ENCODE data around the gene KRTAP20-4. TPM values are rescaled to one million over a fixed set of nuclear protein-coding genes. Genes with fewer than 3 reads are reported as not detected.

Gene KRTAP20-4
- total RNA-seq, 2 experiments from 2014 or later: not detected

GRCh38 chr21:30642564-30642963, 22.1 kb downstream of the KRTAP20-4 start, which contains the start of gene KRTAP20-3:
KRTAP20-3 (plus strand) TSS chr21:30642864.
- TF ChIP-seq EZH2phosphoT487 (IDR thresholded peaks at IDR 0.05; ENCODE audit: borderline replicate concordance, low read depth, low read length) (no peak), CTCF (conservative IDR thresholded peaks at IDR 0.05; ENCODE audit: low read length) (no peak)
- ChIA-PET CTCF (ENCODE audit: unreplicated experiment) (no interaction called here), POLR2A (no interaction called here)
- no peak within 1 kb of the TSS for H3K4me3 ChIP-seq (ENCODE audit: low read depth, low read length, poor library complexity, severe bottlenecking)
- no peak within 1 kb of the TSS for H3K4me2 ChIP-seq (ENCODE audit: low read length)
- H2AFZ ChIP-seq (ENCODE audit: low read length): no peak within 1 kb of the TSS
- no peak for DNase-seq (ENCODE audit: low spot score)
- no peaks in the 10 kb centered on the region for H3K4me1 ChIP-seq (ENCODE audit: insufficient read depth, low read length, poor library complexity, severe bottlenecking)
- H4K20me1 ChIP-seq (ENCODE audit: insufficient read depth, low read length): no peaks in the 10 kb centered on the region
- no peak within 1 kb of the TSS for H3K27ac ChIP-seq (ENCODE audit: low read depth, low read length, poor library complexity, severe bottlenecking)
- no peaks in the 10 kb centered on the region for H3K9me3 ChIP-seq (ENCODE audit: low read length)
- intact Hi-C loops (cut with micrococcal nuclease; ENCODE audit: unreplicated experiment): no loop called here
- no TSS peak for BruUV-seq (replicated peaks)
- H3K36me3 ChIP-seq (ENCODE audit: insufficient read depth, low read length): no peaks in the 10 kb centered on the region
- no peaks in the 10 kb centered on the region for H3K79me2 ChIP-seq (ENCODE audit: insufficient read depth, low read depth, low read length)
- H3K9me2 ChIP-seq (ENCODE audit: insufficient read depth, low read length): no peaks in the 10 kb centered on the region

GRCh38 chr21:30646904-30647414, 26.5 kb downstream of the KRTAP20-4 start:
- Histone ChIP-seq H3K4me3 (ENCODE audit: low read depth, low read length, poor library complexity, severe bottlenecking) (no peak overlapping the region), H4K20me1 (ENCODE audit: insufficient read depth, low read length) (no peaks in the 10 kb centered on the region), H3K36me3 (ENCODE audit: insufficient read depth, low read length) (no peaks in the 10 kb centered on the region), H2AFZ (ENCODE audit: low read length) (no peak overlapping the region), H3K9me3 (ENCODE audit: low read length) (no peaks in the 10 kb centered on the region), H3K9me2 (ENCODE audit: insufficient read depth, low read length) (no peaks in the 10 kb centered on the region), H3K4me2 (ENCODE audit: low read length) (no peak overlapping the region), H3K79me2 (ENCODE audit: insufficient read depth, low read depth, low read length) (no peaks in the 10 kb centered on the region), H3K4me1 (ENCODE audit: insufficient read depth, low read length, poor library complexity, severe bottlenecking) (no peaks in the 10 kb centered on the region), H3K27ac (ENCODE audit: low read depth, low read length, poor library complexity, severe bottlenecking) (no peak overlapping the region)
- CTCF ChIA-PET (ENCODE audit: unreplicated experiment): no interaction called here
- intact Hi-C loops (cut with micrococcal nuclease; ENCODE audit: unreplicated experiment): no loop called here
- no TSS peak for BruUV-seq (replicated peaks)
- TF ChIP-seq EZH2phosphoT487 (IDR thresholded peaks at IDR 0.05; ENCODE audit: borderline replicate concordance, low read depth, low read length) (no peak), CTCF (conservative IDR thresholded peaks at IDR 0.05; ENCODE audit: low read length) (no peak)
- POLR2A ChIA-PET: interaction anchor here (0.7 kb wide), 2 partner anchors 386 to 1367 kb away, joined by 3 to 4 read pairs; no protein-coding TSS in a partner anchor
- DNase-seq (ENCODE audit: low spot score): no peak

GRCh38 chr21:30652891-30653290, 32.5 kb downstream of the KRTAP20-4 start:
- Histone ChIP-seq H3K9me2 (ENCODE audit: insufficient read depth, low read length) (no peaks in the 10 kb centered on the region), H2AFZ (ENCODE audit: low read length) (no peak overlapping the region), H3K4me1 (ENCODE audit: insufficient read depth, low read length, poor library complexity, severe bottlenecking) (no peaks in the 10 kb centered on the region), H3K27ac (ENCODE audit: low read depth, low read length, poor library complexity, severe bottlenecking) (no peak overlapping the region), H3K4me2 (ENCODE audit: low read length) (no peak overlapping the region), H3K36me3 (ENCODE audit: insufficient read depth, low read length) (no peaks in the 10 kb centered on the region), H3K79me2 (ENCODE audit: insufficient read depth, low read depth, low read length) (no peaks in the 10 kb centered on the region), H3K9me3 (ENCODE audit: low read length) (no peaks in the 10 kb centered on the region), H3K4me3 (ENCODE audit: low read depth, low read length, poor library complexity, severe bottlenecking) (no peak overlapping the region), H4K20me1 (ENCODE audit: insufficient read depth, low read length) (no peaks in the 10 kb centered on the region)
- POLR2A ChIA-PET: interaction anchor here (0.6 kb wide), 1 partner anchor 882 kb away, joined by 3 read pairs; no protein-coding TSS in a partner anchor
- TF ChIP-seq EZH2phosphoT487 (IDR thresholded peaks at IDR 0.05; ENCODE audit: borderline replicate concordance, low read depth, low read length) (no peak), CTCF (conservative IDR thresholded peaks at IDR 0.05; ENCODE audit: low read length) (no peak)
- no TSS peak for BruUV-seq (replicated peaks)
- CTCF ChIA-PET (ENCODE audit: unreplicated experiment): no interaction called here
- no peak for DNase-seq (ENCODE audit: low spot score)
- intact Hi-C loops (cut with micrococcal nuclease; ENCODE audit: unreplicated experiment): no loop called here
